HCT116 (cell line): ENCODE data around the gene ANKRD36C. TPM values are rescaled to one million over a fixed set of nuclear protein-coding genes. Genes with fewer than 3 reads are reported as not detected.
"Not testable (repeated sequence)": the region's sequence is repeated elsewhere in the genome, so short reads cannot be mapped to it uniquely, and the experiment has no call there.

Source experiments
- ATAC-seq: fragments of 200-7000 bp; cut with Tn5 transposase; 2 replicates; pipeline ENCODE4 v1.9.1; 2020; ENCODE audit warnings: mild to moderate bottlenecking, moderate library complexity
- BruUV-seq: library from RNA; stranded (reverse); fragments of 400-500 nt; replicated peaks from 2 replicates; lab custom pipeline; 2021; lab: Mats Ljungman, UMichigan
- CTCF ChIA-PET: fragments of 300-600 bp; sonication (Branson Sonifier 250); formaldehyde crosslinking; loops from one replicate; lab custom pipeline; 2021; ENCODE audit warnings: antibody characterized with exemption; lab: Charles Lee
- POLR2A ChIA-PET: fragments of 300-600, 350-600 bp; sonication (Branson Sonifier 250); formaldehyde crosslinking; loops from one replicate; lab custom pipeline; 2021; ENCODE audit warnings: antibody characterized with exemption; lab: Charles Lee
- RAD21 ChIA-PET, 2 experiments: fragments of 300-600 bp; sonication (Branson Sonifier 250); formaldehyde crosslinking; loops; one replicate each; lab custom pipeline; 2023; ENCODE audit warnings: low total read pairs in 2 of 2; ENCODE audit not compliant: uncharacterized antibody in 2 of 2, unreplicated experiment in 2 of 2, low non-redundant PET in 1 of 2; lab: Charles Lee
- DNase-seq: peaks from one replicate; pipeline ENCODE4 v3.0.0-alpha.2; 2010; ENCODE audit warnings: low read depth, low spot score
- H2AFZ ChIP-seq: fragments of 200-600 bp; shearing (Covaris generic), sonication (generic); 2 replicates; pipeline ENCODE4 v1.6.1; 2017; ENCODE audit warnings: low read depth, mixed run types, mixed read lengths, antibody characterized with exemption, low read length; ENCODE audit not compliant: poor library complexity, severe bottlenecking
- H3K27ac ChIP-seq: 2 replicates; pipeline ENCODE4 v1.5.1; 2012; ENCODE audit warnings: low read depth, low read length
- H3K27me3 ChIP-seq: fragments of 200-600 bp; sonication (generic); 2 replicates; pipeline ENCODE4 v1.6.1; 2016; ENCODE audit warnings: mixed run types, low read length, mixed read lengths; ENCODE audit not compliant: insufficient read depth
- H3K36me3 ChIP-seq, 2 experiments: fragments of 200-500 bp in 1 of 2; fragments of 200-600 bp in 1 of 2; sonication (Bioruptor generic) in 1 of 2; sonication (generic) in 1 of 2; 2 replicates each; pipeline versions ENCODE4 v1.5.1 to v1.6.1; 2014 to 2016; ENCODE audit warnings: low read length in 2 of 2, inconsistent platforms in 1 of 2, mixed read lengths in 1 of 2, mixed run types in 1 of 2; ENCODE audit not compliant: insufficient read depth in 2 of 2, control insufficient read depth in 1 of 2
- H3K4me1 ChIP-seq, 2 experiments: fragments of 200-600 bp in 1 of 2; sonication (generic) in 1 of 2; 2 replicates each; pipeline versions ENCODE4 v1.5.1 to v1.6.1; 2012 to 2017; ENCODE audit warnings: low read length in 2 of 2, inconsistent platforms in 1 of 2, mild to moderate bottlenecking in 1 of 2, mixed read lengths in 1 of 2, mixed run types in 1 of 2, moderate library complexity in 1 of 2; ENCODE audit not compliant: insufficient read depth in 2 of 2, control insufficient read depth in 1 of 2
- H3K4me2 ChIP-seq: fragments of 200-600 bp; sonication (generic); 2 replicates; pipeline ENCODE4 v1.6.1; 2017; ENCODE audit warnings: mixed run types, low read length, mixed read lengths
- H3K4me3 ChIP-seq, 2 experiments: fragments of 200-600 bp in 1 of 2; sonication (generic) in 1 of 2; replicated peaks in 1 of 2; 2 replicates each; pipeline ENCODE4 v1.5.1; 2011 to 2016; ENCODE audit warnings: low read length in 2 of 2, control low read depth in 1 of 2, low read depth in 1 of 2, mild to moderate bottlenecking in 1 of 2, mixed read lengths in 1 of 2, mixed run types in 1 of 2
- H3K79me2 ChIP-seq: fragments of 200-600 bp; sonication (generic); 2 replicates; pipeline ENCODE4 v1.6.1; 2017; ENCODE audit warnings: mild to moderate bottlenecking, mixed run types, low read length, moderate library complexity, mixed read lengths; ENCODE audit not compliant: insufficient read depth
- H3K9ac ChIP-seq: fragments of 200-600 bp; sonication (generic); 2 replicates; pipeline ENCODE4 v1.6.1; 2016; ENCODE audit warnings: low read length, mixed read lengths
- H3K9me2 ChIP-seq: fragments of 200-600 bp; sonication (generic), shearing (Covaris generic); 2 replicates; pipeline ENCODE4 v1.6.1; 2017; ENCODE audit warnings: mixed run types, mild to moderate bottlenecking, moderate library complexity; ENCODE audit not compliant: insufficient read depth
- H3K9me3 ChIP-seq, 2 experiments: fragments of 200-500 bp in 1 of 2; fragments of 200-600 bp in 1 of 2; sonication (Bioruptor generic) in 1 of 2; sonication (generic) in 1 of 2; 2 replicates each; pipeline ENCODE4 v1.6.1; 2014 to 2017; ENCODE audit warnings: low read length in 2 of 2, mixed read lengths in 2 of 2, inconsistent platforms in 1 of 2, low read depth in 1 of 2, mild to moderate bottlenecking in 1 of 2, mixed run types in 1 of 2, moderate library complexity in 1 of 2; ENCODE audit not compliant: control insufficient read depth in 1 of 2, insufficient read depth in 1 of 2
- H4K20me1 ChIP-seq: fragments of 200-600 bp; sonication (generic), shearing (Covaris generic); 2 replicates; pipeline ENCODE4 v1.6.1; 2017; ENCODE audit warnings: mixed run types, mild to moderate bottlenecking, moderate library complexity; ENCODE audit not compliant: insufficient read depth
- intact Hi-C: fragments of 100-400 bp; cut with micrococcal nuclease; formaldehyde crosslinking; loops from 2 replicates; pipeline ENCODE4 v1.10.0; 2022
- total RNA-seq: library from RNA; stranded (reverse); gene quantifications from one replicate; pipeline ENCODE4 v1.2.1, GENCODE V29; 2021; ENCODE audit not compliant: unreplicated experiment

ANKRD36C gene
- total RNA-seq, 1 experiment from 2014 or later = 17.7 TPM

GRCh38 chr2:95799147-95799889 lies 192.3 kb downstream of the ANKRD36C start:
- intact Hi-C loops, H3K79me2 ChIP-seq, H3K9ac ChIP-seq, CTCF ChIA-PET, BruUV-seq, ATAC-seq, H3K4me2 ChIP-seq, H3K9me2 ChIP-seq, DNase-seq, RAD21 ChIA-PET, H3K9me3 ChIP-seq, H3K4me1 ChIP-seq, POLR2A ChIA-PET, H4K20me1 ChIP-seq, H3K27me3 ChIP-seq, H3K36me3 ChIP-seq, H3K4me3 ChIP-seq, H2AFZ ChIP-seq, H3K27ac ChIP-seq: not testable (repeated sequence)

- H3K27me3 ChIP-seq, H3K4me1 ChIP-seq, intact Hi-C loops, BruUV-seq, H3K27ac ChIP-seq, ATAC-seq, H3K9me3 ChIP-seq, H3K36me3 ChIP-seq, CTCF ChIA-PET, H3K4me3 ChIP-seq, H3K9me2 ChIP-seq, H4K20me1 ChIP-seq, H3K9ac ChIP-seq, DNase-seq, H3K79me2 ChIP-seq, H3K4me2 ChIP-seq, H2AFZ ChIP-seq, RAD21 ChIA-PET, POLR2A ChIA-PET: not testable (repeated sequence)
Measured at GRCh38 chr2:95796249-95797099, 195.2 kb downstream of the ANKRD36C start.

- ATAC-seq, POLR2A ChIA-PET, H3K27me3 ChIP-seq, H3K4me3 ChIP-seq, H3K4me1 ChIP-seq, H3K9me2 ChIP-seq, H3K9me3 ChIP-seq, intact Hi-C loops, H3K36me3 ChIP-seq, DNase-seq, H3K4me2 ChIP-seq, H2AFZ ChIP-seq, H3K79me2 ChIP-seq, RAD21 ChIA-PET, H3K9ac ChIP-seq, BruUV-seq, H4K20me1 ChIP-seq, H3K27ac ChIP-seq, CTCF ChIA-PET: not testable (repeated sequence)
Measured at GRCh38 chr2:95793970-95794369, 197.7 kb downstream of the ANKRD36C start.

- H3K27me3 ChIP-seq, H3K4me2 ChIP-seq, H3K27ac ChIP-seq, RAD21 ChIA-PET, H3K4me1 ChIP-seq, POLR2A ChIA-PET, CTCF ChIA-PET, H3K4me3 ChIP-seq, H3K9ac ChIP-seq, H3K36me3 ChIP-seq, H3K9me3 ChIP-seq, H3K79me2 ChIP-seq, H3K9me2 ChIP-seq, intact Hi-C loops, DNase-seq, H2AFZ ChIP-seq, BruUV-seq, H4K20me1 ChIP-seq: not testable (repeated sequence)
- ATAC-seq = peak; percentile 49
Measured at GRCh38 chr2:95790180-95790579, 201.4 kb downstream of the ANKRD36C start.
